Liver (tissue), 9 donors: ENCODE data around the gene KIAA1755. TPM values are rescaled to one million over a fixed set of nuclear protein-coding genes. Genes with fewer than 3 reads are reported as not detected.

ENCODE experiments used
- DNase-seq: peaks from one replicate; pipeline ENCODE4 v3.0.0-alpha.2; 2017; ENCODE audit warnings: low spot score
- H3K27ac ChIP-seq, 2 donors: one replicate each; pipeline ENCODE4 v1.7.0; 2013; ENCODE audit warnings: inconsistent platforms in 2 of 2, low read length in 2 of 2, control low read depth in 1 of 2, low read depth in 1 of 2, mild to moderate bottlenecking in 1 of 2
- H3K27me3 ChIP-seq, 4 donors: one replicate each; pipeline versions ENCODE4 v1.6.1 to v1.7.0; 2013; ENCODE audit warnings: low read length in 3 of 4, inconsistent platforms in 1 of 4, mild to moderate bottlenecking in 1 of 4, moderate library complexity in 1 of 4; ENCODE audit not compliant: control insufficient read depth in 4 of 4, insufficient read depth in 4 of 4
- H3K36me3 ChIP-seq, 4 donors: one replicate each; pipeline versions ENCODE4 v1.6.1 to v1.7.0; 2013; ENCODE audit warnings: low read length in 3 of 4, mild to moderate bottlenecking in 3 of 4, low read depth in 1 of 4, moderate library complexity in 1 of 4; ENCODE audit not compliant: control insufficient read depth in 4 of 4, insufficient read depth in 3 of 4
- H3K4me1 ChIP-seq, 4 donors: one replicate each; pipeline versions ENCODE4 v1.6.1 to v1.7.0; 2013; ENCODE audit warnings: low read length in 3 of 4, mild to moderate bottlenecking in 3 of 4, moderate library complexity in 1 of 4; ENCODE audit not compliant: control insufficient read depth in 4 of 4, insufficient read depth in 4 of 4
- H3K4me3 ChIP-seq, 3 donors: one replicate each; pipeline versions ENCODE4 v1.6.1 to v1.7.0; 2013; ENCODE audit warnings: low read length in 3 of 3, control low read depth in 1 of 3, low read depth in 1 of 3, mild to moderate bottlenecking in 1 of 3
- H3K9ac ChIP-seq, 2 donors: one replicate each; pipeline ENCODE4 v1.7.0; 2013; ENCODE audit warnings: low read length in 2 of 2, mild to moderate bottlenecking in 2 of 2, moderate library complexity in 2 of 2, control low read depth in 1 of 2, low read depth in 1 of 2
- H3K9me3 ChIP-seq, 4 donors: one replicate each; pipeline versions ENCODE4 v1.6.1 to v1.7.0; 2013; ENCODE audit warnings: low read length in 3 of 4; ENCODE audit not compliant: control insufficient read depth in 4 of 4
- FOXA2 ChIP-seq: IDR thresholded peaks from 2 replicates; pipeline ENCODE4 v1.6.1; 2016; ENCODE audit warnings: antibody characterized with exemption
- GABPA ChIP-seq, 2 donors: IDR thresholded peaks in 1 of 2; conservative IDR thresholded peaks in 1 of 2; 2 replicates each; pipeline ENCODE4 v1.6.1; 2016; ENCODE audit warnings: antibody characterized with exemption in 2 of 2, mild to moderate bottlenecking in 1 of 2, moderate library complexity in 1 of 2
- HNF4A ChIP-seq, 2 donors: conservative IDR thresholded peaks; 2 replicates each; pipeline ENCODE4 v1.6.1; 2016; ENCODE audit warnings: antibody characterized with exemption in 2 of 2, mild to moderate bottlenecking in 2 of 2
- NR2F2 ChIP-seq: IDR thresholded peaks from 2 replicates; pipeline ENCODE4 v1.6.1; 2016; ENCODE audit warnings: antibody characterized with exemption
- RAD21 ChIP-seq, 2 donors: IDR thresholded peaks; 2 replicates each; pipeline ENCODE4 v1.6.1; 2016; ENCODE audit warnings: antibody characterized with exemption in 2 of 2, mild to moderate bottlenecking in 2 of 2
- SP1 ChIP-seq: IDR thresholded peaks from 2 replicates; pipeline ENCODE4 v1.6.1; 2018; ENCODE audit warnings: antibody characterized with exemption, mild to moderate bottlenecking
- TAF1 ChIP-seq: conservative IDR thresholded peaks from 2 replicates; pipeline ENCODE4 v1.6.1; 2016; ENCODE audit warnings: antibody characterized with exemption, mild to moderate bottlenecking
- YY1 ChIP-seq: IDR thresholded peaks from 2 replicates; pipeline ENCODE4 v1.6.1; 2016; ENCODE audit warnings: antibody characterized with exemption, mild to moderate bottlenecking
- WGBS: extraction: QIAGEN DNeasy Blood & Tissue Kit; methylation state at CpG from one replicate; pipeline ENCODE4 v1.1.7; 2013; 5-methylcytosine and 5-hydroxymethylcytosine counted together
- polyA plus RNA-seq, 2 donors: library from polyadenylated mRNA; stranded (reverse) in 1 of 2; unstranded in 1 of 2; fragments of 200-250 nt in 1 of 2; fragments of >200 nt in 1 of 2; fragmentation: Nextera tagmentation in 1 of 2; extraction: Ambion mirVana in 1 of 2; gene quantifications; one replicate each; pipeline versions ENCODE4 v1.2.1 to v1.2.3, GENCODE V29; 2013 to 2015
- total RNA-seq, 2 donors: library from RNA; depleted of rRNA; stranded (reverse); fragments of >200 nt; gene quantifications; one replicate each; pipeline ENCODE4 v1.2.3, GENCODE V29; 2014
- TF ChIP-seq, protein P1 (sequence below): fragments of 150-350 bp; IDR thresholded peaks from 2 replicates; pipeline ENCODE4 v1.5.1; 2017; ENCODE audit warnings: improper control_type of control experiment, low read depth, low read length; ENCODE audit not compliant: missing input control
- TF ChIP-seq, protein P2 (sequence below): IDR thresholded peaks from 2 replicates; pipeline ENCODE4 v1.6.1; 2016; ENCODE audit warnings: antibody characterized with exemption
- TF ChIP-seq, protein P3 (sequence below): IDR thresholded peaks from 2 replicates; pipeline ENCODE4 v1.6.1; 2016; ENCODE audit warnings: antibody characterized with exemption, mild to moderate bottlenecking
- TF ChIP-seq, protein P4 (sequence below): IDR thresholded peaks from 2 replicates; pipeline ENCODE4 v1.6.1; 2016; ENCODE audit warnings: antibody characterized with exemption
- donor health status: healthy.
- donor health status: healthy.
- donor health status: healthy.
- donor health status: healthy.
- donor health status: healthy.

The KIAA1755 gene
- total and polyA plus RNA-seq, 4 donors: 0.09 to 1.4 (median 0.81) TPM

DNA sequence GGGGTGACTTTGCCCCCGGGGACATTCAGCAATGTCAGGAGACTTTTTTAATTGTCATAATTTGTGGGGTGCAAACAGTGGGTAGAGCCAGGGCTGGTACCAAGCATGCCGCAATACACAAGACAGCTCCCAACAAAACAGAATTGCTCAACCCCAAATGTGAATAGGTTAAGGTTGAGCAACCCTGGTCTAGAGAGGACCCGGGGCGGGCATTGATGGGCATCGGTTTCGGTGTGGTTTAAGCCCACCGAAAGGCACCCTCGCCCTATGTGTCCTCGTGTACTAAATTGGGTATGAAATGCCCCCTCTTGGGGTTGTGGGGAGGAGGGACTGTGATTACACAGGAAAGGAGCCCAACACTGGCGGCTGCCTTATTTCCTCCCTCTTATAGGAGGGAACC lies 36.0 kb downstream of the KIAA1755 start:
- WGBS: 70% methylated on average over 10 of the region's 10 CpGs
- H3K4me3 ChIP-seq: no peak overlapping the region
- H3K9ac ChIP-seq: no peak overlapping the region
- no peak for DNase-seq
- no peaks in the 10 kb centered on the region for H3K36me3 ChIP-seq
- no peaks in the 10 kb centered on the region for H3K27me3 ChIP-seq
- H3K9me3 ChIP-seq: no peaks in the 10 kb centered on the region
- peaks cover 0 to 4% (median 0%) of the 10 kb centered on the region in 4 donors for H3K4me1 ChIP-seq
- TF ChIP-seq NR2F2: no peak
- TF ChIP-seq FOXA2: no peak
- TF ChIP-seq, protein P1, sequence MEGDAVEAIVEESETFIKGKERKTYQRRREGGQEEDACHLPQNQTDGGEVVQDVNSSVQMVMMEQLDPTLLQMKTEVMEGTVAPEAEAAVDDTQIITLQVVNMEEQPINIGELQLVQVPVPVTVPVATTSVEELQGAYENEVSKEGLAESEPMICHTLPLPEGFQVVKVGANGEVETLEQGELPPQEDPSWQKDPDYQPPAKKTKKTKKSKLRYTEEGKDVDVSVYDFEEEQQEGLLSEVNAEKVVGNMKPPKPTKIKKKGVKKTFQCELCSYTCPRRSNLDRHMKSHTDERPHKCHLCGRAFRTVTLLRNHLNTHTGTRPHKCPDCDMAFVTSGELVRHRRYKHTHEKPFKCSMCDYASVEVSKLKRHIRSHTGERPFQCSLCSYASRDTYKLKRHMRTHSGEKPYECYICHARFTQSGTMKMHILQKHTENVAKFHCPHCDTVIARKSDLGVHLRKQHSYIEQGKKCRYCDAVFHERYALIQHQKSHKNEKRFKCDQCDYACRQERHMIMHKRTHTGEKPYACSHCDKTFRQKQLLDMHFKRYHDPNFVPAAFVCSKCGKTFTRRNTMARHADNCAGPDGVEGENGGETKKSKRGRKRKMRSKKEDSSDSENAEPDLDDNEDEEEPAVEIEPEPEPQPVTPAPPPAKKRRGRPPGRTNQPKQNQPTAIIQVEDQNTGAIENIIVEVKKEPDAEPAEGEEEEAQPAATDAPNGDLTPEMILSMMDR: no peak
- no peak for TF ChIP-seq RAD21 (IDR thresholded peaks at IDR 0.05)
- no peak for TF ChIP-seq YY1
- no peak for TF ChIP-seq SP1
- no peak for TF ChIP-seq GABPA (IDR thresholded peaks at IDR 0.05 in 1 of 2, conservative IDR thresholded peaks at IDR 0.05 in 1 of 2)
- TF ChIP-seq TAF1: no peak
- no peak overlapping the region for H3K27ac ChIP-seq

DNA sequence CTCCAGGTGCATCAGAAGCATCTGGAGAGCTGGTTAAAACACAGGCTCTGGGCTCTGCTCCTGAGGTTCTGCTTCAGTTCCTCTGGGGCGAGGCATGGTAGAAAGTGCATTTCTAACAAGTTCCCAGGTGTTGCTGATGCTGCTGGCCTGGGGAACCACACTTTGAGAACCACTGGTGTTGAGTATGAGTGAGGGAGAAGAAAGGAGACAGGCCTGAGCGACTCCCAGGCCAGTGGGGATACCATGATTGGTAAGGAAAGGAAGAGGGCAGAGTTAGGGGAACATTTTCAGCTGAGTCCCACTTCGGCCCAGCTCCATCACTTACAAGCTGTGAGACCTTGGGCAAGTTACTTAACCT lies 36.8 kb downstream of the KIAA1755 start:
- no peak for DNase-seq
- WGBS: 86% methylated on average over 3 of the region's 3 CpGs

DNA sequence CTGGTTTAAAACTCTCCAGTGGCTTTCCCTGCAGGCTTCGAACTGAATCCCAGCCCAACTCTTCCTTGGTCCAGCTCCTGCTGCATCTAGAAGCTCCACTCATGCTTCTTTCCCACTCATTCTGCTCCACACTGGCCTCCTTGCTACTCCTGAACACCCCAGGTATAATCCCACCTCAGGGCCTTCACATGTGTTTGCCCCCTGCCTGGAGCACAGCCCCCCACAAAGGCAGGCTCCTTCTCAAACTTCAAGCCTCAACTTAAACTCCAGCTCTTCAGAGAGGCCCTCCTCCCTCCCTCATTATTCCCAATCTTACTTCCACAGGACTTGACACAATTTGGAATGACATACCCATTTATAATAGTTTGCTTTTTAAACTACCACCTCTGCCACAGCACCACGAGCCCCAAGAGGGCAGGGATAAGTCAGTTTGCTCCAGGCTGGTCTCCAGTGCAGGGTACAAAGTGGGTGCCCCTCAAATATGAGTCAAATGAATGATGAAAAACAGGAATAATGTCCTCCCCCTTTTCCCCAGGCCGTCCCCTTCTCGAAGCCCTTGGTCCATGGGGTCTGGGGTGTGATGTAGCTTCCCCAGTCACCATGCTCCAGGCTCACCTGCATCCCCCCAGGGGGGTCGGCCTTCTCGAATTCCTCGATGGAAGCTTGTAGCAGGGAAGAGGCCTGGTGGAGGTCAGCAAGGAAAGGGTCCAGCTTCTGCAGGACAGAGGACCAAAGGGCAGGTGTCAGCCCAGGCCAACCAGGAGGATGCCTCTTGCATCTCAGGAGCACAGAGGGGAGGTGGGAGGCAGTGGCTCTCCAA lies 37.4 kb downstream of the KIAA1755 start:
- H3K9me3 ChIP-seq: no peaks in the 10 kb centered on the region
- no peak for DNase-seq
- no peak overlapping the region for H3K27ac ChIP-seq
- H3K36me3 ChIP-seq: no peaks in the 10 kb centered on the region
- H3K27me3 ChIP-seq: no peaks in the 10 kb centered on the region
- H3K9ac ChIP-seq: no peak overlapping the region
- H3K4me1 ChIP-seq: peaks cover 0 to 4% (median 0%) of the 10 kb centered on the region in 4 donors
- 70% methylated on average over 7 of the region's 7 CpGs for WGBS
- H3K4me3 ChIP-seq: no peak overlapping the region
- TF ChIP-seq, protein P2, sequence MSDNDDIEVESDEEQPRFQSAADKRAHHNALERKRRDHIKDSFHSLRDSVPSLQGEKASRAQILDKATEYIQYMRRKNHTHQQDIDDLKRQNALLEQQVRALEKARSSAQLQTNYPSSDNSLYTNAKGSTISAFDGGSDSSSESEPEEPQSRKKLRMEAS: no peak
- TF ChIP-seq, protein P3, sequence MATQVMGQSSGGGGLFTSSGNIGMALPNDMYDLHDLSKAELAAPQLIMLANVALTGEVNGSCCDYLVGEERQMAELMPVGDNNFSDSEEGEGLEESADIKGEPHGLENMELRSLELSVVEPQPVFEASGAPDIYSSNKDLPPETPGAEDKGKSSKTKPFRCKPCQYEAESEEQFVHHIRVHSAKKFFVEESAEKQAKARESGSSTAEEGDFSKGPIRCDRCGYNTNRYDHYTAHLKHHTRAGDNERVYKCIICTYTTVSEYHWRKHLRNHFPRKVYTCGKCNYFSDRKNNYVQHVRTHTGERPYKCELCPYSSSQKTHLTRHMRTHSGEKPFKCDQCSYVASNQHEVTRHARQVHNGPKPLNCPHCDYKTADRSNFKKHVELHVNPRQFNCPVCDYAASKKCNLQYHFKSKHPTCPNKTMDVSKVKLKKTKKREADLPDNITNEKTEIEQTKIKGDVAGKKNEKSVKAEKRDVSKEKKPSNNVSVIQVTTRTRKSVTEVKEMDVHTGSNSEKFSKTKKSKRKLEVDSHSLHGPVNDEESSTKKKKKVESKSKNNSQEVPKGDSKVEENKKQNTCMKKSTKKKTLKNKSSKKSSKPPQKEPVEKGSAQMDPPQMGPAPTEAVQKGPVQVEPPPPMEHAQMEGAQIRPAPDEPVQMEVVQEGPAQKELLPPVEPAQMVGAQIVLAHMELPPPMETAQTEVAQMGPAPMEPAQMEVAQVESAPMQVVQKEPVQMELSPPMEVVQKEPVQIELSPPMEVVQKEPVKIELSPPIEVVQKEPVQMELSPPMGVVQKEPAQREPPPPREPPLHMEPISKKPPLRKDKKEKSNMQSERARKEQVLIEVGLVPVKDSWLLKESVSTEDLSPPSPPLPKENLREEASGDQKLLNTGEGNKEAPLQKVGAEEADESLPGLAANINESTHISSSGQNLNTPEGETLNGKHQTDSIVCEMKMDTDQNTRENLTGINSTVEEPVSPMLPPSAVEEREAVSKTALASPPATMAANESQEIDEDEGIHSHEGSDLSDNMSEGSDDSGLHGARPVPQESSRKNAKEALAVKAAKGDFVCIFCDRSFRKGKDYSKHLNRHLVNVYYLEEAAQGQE: no peak
- TF ChIP-seq, protein P4, sequence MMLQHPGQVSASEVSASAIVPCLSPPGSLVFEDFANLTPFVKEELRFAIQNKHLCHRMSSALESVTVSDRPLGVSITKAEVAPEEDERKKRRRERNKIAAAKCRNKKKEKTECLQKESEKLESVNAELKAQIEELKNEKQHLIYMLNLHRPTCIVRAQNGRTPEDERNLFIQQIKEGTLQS: no peak
- TF ChIP-seq YY1: no peak
- no peak for TF ChIP-seq TAF1

More for the DNA sequence above, 36.8 kb downstream of the KIAA1755 start:
- H3K27me3 ChIP-seq: no peaks in the 10 kb centered on the region
- no peak for TF ChIP-seq HNF4A (conservative IDR thresholded peaks at IDR 0.05)
- no peak for TF ChIP-seq FOXA2
- no peak for TF ChIP-seq GABPA (IDR thresholded peaks at IDR 0.05 in 1 of 2, conservative IDR thresholded peaks at IDR 0.05 in 1 of 2)
- TF ChIP-seq RAD21 (IDR thresholded peaks at IDR 0.05): no peak
- H3K4me3 ChIP-seq: no peak overlapping the region
- peaks cover 0 to 4% (median 0%) of the 10 kb centered on the region in 4 donors for H3K4me1 ChIP-seq
- H3K9ac ChIP-seq: no peak overlapping the region
- no peaks in the 10 kb centered on the region for H3K36me3 ChIP-seq
- no peak overlapping the region for H3K27ac ChIP-seq
- H3K9me3 ChIP-seq: no peaks in the 10 kb centered on the region
